GM12878 (cell line): Measurements from ENCODE around the gene RCE1. TPM values are rescaled to one million over a fixed set of nuclear protein-coding genes. Genes with fewer than 3 reads are reported as not detected.
A peak's percentile ranks its signal among the peaks of the same experiment; 100 is the strongest.

Experiments
- ATF3 ChIP-seq: IDR thresholded peaks from 2 replicates; pipeline ENCODE4 v1.6.1; 2011; ENCODE audit warnings: low read depth, mild to moderate bottlenecking, low read length, moderate library complexity, borderline replicate concordance; ENCODE audit errors: extremely low read depth
- ATF7 ChIP-seq: fragments of 450-650 bp; IDR thresholded peaks from 2 replicates; pipeline ENCODE4 v1.6.1; 2016; ENCODE audit warnings: low read depth, mild to moderate bottlenecking
- BACH1 ChIP-seq: fragments of 450-650 bp; IDR thresholded peaks from 2 replicates; pipeline ENCODE4 v1.6.1; 2017; ENCODE audit warnings: mild to moderate bottlenecking, borderline replicate concordance
- EGR1 ChIP-seq, 2 experiments: IDR thresholded peaks; 1 replicate in 1 of 2; 2 replicates in 1 of 2; pipeline ENCODE4 v1.6.1; 2011 to 2012; ENCODE audit warnings: low read depth in 2 of 2, low read length in 2 of 2, borderline replicate concordance in 1 of 2, mild to moderate bottlenecking in 1 of 2, moderate library complexity in 1 of 2
- EP300 ChIP-seq, 2 experiments: fragments of 150-350 bp in 1 of 2; IDR thresholded peaks; 2 replicates each; pipeline ENCODE4 v1.6.1; 2011 to 2012; ENCODE audit warnings: low read depth in 2 of 2, low read length in 2 of 2, borderline replicate concordance in 1 of 2, improper control_type of control experiment in 1 of 2, inconsistent platforms in 1 of 2; ENCODE audit not compliant: control insufficient read depth in 1 of 2
- KAT2A ChIP-seq: conservative IDR thresholded peaks from 2 replicates; pipeline ENCODE4 v1.6.1; 2011; ENCODE audit warnings: low read depth, low read length; ENCODE audit not compliant: control insufficient read depth
- LARP7 ChIP-seq: fragments of 450-650 bp; IDR thresholded peaks from 2 replicates; pipeline ENCODE4 v1.6.1; 2017; ENCODE audit warnings: mild to moderate bottlenecking
- MTA3 ChIP-seq: IDR thresholded peaks from 2 replicates; pipeline ENCODE4 v1.6.1; 2012; ENCODE audit warnings: low read length, inconsistent platforms, borderline replicate concordance
- NKRF ChIP-seq: fragments of 450-650 bp; conservative IDR thresholded peaks from 2 replicates; pipeline ENCODE4 v1.6.1; 2017; ENCODE audit warnings: mild to moderate bottlenecking, moderate library complexity
- NR2C2 ChIP-seq: IDR thresholded peaks from 2 replicates; pipeline ENCODE4 v1.6.1; 2011; ENCODE audit warnings: borderline replicate concordance, low read depth; ENCODE audit not compliant: control insufficient read depth, insufficient read length
- RAD51 ChIP-seq: fragments of 450-650 bp; IDR thresholded peaks from 2 replicates; pipeline ENCODE4 v1.6.1; 2016; ENCODE audit warnings: moderate library complexity, mild to moderate bottlenecking, inconsistent platforms
- STAT3 ChIP-seq: IDR thresholded peaks from 2 replicates; pipeline ENCODE4 v1.6.1; 2011; ENCODE audit warnings: low read depth, low read length, improper control_type of control experiment
- ZNF274 ChIP-seq: IDR thresholded peaks from one replicate; pipeline ENCODE4 v1.8.0; 2011; ENCODE audit not compliant: insufficient read length, insufficient read depth
- polyA plus RNA-seq, 11 experiments: library from polyadenylated mRNA; depleted of rRNA in 4 of 11; unstranded in 6 of 11; stranded (reverse) in 5 of 11; fragments of >200 nt; fragmentation: Nextera tagmentation in 4 of 11; fragmentation: Illumina TruSeq in 1 of 11; extraction: Ambion mirVana in 4 of 11; extraction: Trizol in 1 of 11; gene quantifications; 1 replicate in 1 of 11; 2 replicates in 10 of 11; pipeline versions ENCODE4 v1.2.1 to v1.2.3, GENCODE V29; 2011 to 2016; ENCODE audit warnings: inconsistent platforms in 2 of 11, missing spikeins in 2 of 11, low read depth in 1 of 11
- total RNA-seq, 4 experiments: library from RNA; depleted of rRNA in 3 of 4; stranded (reverse); fragments of >200 nt in 3 of 4; fragmentation: Illumina TruSeq in 1 of 4; extraction: Trizol in 1 of 4; gene quantifications; 2 replicates each; pipeline versions ENCODE4 v1.2.1 to v1.2.3, GENCODE V29; 2013 to 2021
- TF ChIP-seq, protein P1 (sequence below), 3 experiments: IDR thresholded peaks in 2 of 3; conservative IDR thresholded peaks in 1 of 3; 2 replicates each; pipeline ENCODE4 v1.5.1; 2011; ENCODE audit warnings: low read depth in 3 of 3, low read length in 3 of 3, mild to moderate bottlenecking in 3 of 3, control low read depth in 2 of 3, moderate library complexity in 2 of 3, inconsistent platforms in 1 of 3, mixed read lengths in 1 of 3; ENCODE audit not compliant: control insufficient read depth in 2 of 3, insufficient read depth in 1 of 3; ENCODE audit errors: extremely low read depth in 1 of 3
- TF ChIP-seq, protein P2 (sequence below): fragments of 450-650 bp; IDR thresholded peaks from 2 replicates; pipeline ENCODE4 v1.6.1; 2017; ENCODE audit warnings: antibody characterized with exemption, mild to moderate bottlenecking, moderate library complexity
- TF ChIP-seq, protein P3 (sequence below): IDR thresholded peaks from 2 replicates; pipeline ENCODE4 v1.6.1; 2011; ENCODE audit warnings: borderline replicate concordance, low read depth, mild to moderate bottlenecking, moderate library complexity, low read length; ENCODE audit not compliant: insufficient read depth, poor library complexity, severe bottlenecking
- TF ChIP-seq, protein P4 (sequence below): fragments of 450-650 bp; IDR thresholded peaks from 2 replicates; pipeline ENCODE4 v1.6.1; 2016; ENCODE audit warnings: mild to moderate bottlenecking

Gene RCE1
- total and polyA plus RNA-seq, 10 of the 15 experiments (the other 5 are each of a cell fraction or from before 2014, with no cell fraction given): 0.79 to 32.9 (median 16.4) TPM

DNA sequence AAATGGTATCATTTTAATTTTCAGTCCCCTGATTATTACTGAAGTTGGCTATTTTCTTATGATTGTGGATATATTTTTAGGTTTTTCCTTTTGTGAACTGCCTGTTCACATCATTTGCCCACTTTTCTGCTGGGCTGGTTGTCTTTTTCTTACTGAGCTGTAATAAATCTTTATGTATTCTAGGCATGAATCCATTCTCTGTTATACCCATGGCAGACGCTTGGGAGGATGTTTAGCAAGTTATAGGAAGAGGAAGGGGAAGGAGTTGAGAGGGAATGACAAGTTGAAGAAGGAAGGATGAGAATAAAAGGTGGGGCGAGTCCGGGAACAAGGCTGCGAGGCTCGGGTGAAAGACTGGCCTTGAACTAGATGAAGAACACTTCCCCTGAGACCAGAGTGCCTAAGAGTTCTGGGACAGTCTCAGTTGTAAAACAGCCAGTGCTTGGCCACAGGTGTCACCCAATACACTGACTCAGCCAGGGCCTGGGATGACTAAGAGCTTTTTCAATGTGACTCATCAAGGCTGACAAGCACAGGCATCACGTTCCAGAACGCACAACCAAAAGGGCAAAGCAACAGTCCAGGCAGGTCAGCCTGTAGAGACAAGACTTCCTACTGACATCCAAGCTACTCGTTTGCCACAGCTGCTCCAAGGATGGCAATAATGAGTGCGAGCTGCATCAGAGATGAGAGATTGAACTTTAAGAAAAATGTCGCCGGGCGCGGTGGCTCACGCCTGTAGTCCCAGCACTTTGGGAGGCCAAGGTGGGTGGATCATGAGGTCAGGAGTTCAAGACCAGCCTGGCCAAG lies 48.8 kb downstream of the RCE1 start (continued):
- no peak for TF ChIP-seq ZNF274
- TF ChIP-seq EP300 (IDR thresholded peaks at IDR 0.05; ENCODE audit: borderline replicate concordance in 1 of 2, control insufficient read depth in 1 of 2, low read depth in 2 of 2, low read length in 2 of 2): peak; percentile 68 to 73; a peak in 2 of 4 replicates
- no peak; the same call in 1 of the 2 replicates for TF ChIP-seq MTA3
- no peak for TF ChIP-seq ATF3
- no peak for TF ChIP-seq NR2C2
- TF ChIP-seq RAD51: no peak
- TF ChIP-seq NKRF: no peak
- TF ChIP-seq LARP7: no peak
- no peak for TF ChIP-seq KAT2A
- peak; percentile 99 for TF ChIP-seq BACH1
- TF ChIP-seq, protein P1, sequence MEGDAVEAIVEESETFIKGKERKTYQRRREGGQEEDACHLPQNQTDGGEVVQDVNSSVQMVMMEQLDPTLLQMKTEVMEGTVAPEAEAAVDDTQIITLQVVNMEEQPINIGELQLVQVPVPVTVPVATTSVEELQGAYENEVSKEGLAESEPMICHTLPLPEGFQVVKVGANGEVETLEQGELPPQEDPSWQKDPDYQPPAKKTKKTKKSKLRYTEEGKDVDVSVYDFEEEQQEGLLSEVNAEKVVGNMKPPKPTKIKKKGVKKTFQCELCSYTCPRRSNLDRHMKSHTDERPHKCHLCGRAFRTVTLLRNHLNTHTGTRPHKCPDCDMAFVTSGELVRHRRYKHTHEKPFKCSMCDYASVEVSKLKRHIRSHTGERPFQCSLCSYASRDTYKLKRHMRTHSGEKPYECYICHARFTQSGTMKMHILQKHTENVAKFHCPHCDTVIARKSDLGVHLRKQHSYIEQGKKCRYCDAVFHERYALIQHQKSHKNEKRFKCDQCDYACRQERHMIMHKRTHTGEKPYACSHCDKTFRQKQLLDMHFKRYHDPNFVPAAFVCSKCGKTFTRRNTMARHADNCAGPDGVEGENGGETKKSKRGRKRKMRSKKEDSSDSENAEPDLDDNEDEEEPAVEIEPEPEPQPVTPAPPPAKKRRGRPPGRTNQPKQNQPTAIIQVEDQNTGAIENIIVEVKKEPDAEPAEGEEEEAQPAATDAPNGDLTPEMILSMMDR (IDR thresholded peaks at IDR 0.05 in 2 of 3, conservative IDR thresholded peaks at IDR 0.05 in 1 of 3; ENCODE audit: control insufficient read depth in 2 of 3, extremely low read depth in 1 of 3, insufficient read depth in 1 of 3, low read depth in 3 of 3, low read length in 3 of 3): 0 out of 6 replicates have a peak, but pooled peaks of 1 of the 3 experiments have one; percentile 8
- TF ChIP-seq, protein P2, sequence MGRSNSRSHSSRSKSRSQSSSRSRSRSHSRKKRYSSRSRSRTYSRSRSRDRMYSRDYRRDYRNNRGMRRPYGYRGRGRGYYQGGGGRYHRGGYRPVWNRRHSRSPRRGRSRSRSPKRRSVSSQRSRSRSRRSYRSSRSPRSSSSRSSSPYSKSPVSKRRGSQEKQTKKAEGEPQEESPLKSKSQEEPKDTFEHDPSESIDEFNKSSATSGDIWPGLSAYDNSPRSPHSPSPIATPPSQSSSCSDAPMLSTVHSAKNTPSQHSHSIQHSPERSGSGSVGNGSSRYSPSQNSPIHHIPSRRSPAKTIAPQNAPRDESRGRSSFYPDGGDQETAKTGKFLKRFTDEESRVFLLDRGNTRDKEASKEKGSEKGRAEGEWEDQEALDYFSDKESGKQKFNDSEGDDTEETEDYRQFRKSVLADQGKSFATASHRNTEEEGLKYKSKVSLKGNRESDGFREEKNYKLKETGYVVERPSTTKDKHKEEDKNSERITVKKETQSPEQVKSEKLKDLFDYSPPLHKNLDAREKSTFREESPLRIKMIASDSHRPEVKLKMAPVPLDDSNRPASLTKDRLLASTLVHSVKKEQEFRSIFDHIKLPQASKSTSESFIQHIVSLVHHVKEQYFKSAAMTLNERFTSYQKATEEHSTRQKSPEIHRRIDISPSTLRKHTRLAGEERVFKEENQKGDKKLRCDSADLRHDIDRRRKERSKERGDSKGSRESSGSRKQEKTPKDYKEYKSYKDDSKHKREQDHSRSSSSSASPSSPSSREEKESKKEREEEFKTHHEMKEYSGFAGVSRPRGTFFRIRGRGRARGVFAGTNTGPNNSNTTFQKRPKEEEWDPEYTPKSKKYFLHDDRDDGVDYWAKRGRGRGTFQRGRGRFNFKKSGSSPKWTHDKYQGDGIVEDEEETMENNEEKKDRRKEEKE: no peak
- TF ChIP-seq ATF7: peak; percentile 61; the same call in 1 of the 2 replicates
- TF ChIP-seq, protein P3, sequence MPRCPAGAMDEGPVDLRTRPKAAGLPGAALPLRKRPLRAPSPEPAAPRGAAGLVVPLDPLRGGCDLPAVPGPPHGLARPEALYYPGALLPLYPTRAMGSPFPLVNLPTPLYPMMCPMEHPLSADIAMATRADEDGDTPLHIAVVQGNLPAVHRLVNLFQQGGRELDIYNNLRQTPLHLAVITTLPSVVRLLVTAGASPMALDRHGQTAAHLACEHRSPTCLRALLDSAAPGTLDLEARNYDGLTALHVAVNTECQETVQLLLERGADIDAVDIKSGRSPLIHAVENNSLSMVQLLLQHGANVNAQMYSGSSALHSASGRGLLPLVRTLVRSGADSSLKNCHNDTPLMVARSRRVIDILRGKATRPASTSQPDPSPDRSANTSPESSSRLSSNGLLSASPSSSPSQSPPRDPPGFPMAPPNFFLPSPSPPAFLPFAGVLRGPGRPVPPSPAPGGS: peak; percentile 96
- TF ChIP-seq, protein P4, sequence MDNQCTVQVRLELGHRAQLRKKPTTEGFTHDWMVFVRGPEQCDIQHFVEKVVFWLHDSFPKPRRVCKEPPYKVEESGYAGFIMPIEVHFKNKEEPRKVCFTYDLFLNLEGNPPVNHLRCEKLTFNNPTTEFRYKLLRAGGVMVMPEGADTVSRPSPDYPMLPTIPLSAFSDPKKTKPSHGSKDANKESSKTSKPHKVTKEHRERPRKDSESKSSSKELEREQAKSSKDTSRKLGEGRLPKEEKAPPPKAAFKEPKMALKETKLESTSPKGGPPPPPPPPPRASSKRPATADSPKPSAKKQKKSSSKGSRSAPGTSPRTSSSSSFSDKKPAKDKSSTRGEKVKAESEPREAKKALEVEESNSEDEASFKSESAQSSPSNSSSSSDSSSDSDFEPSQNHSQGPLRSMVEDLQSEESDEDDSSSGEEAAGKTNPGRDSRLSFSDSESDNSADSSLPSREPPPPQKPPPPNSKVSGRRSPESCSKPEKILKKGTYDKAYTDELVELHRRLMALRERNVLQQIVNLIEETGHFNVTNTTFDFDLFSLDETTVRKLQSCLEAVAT: no peak
- TF ChIP-seq EGR1 (IDR thresholded peaks at IDR 0.05; ENCODE audit: borderline replicate concordance in 1 of 2, low read depth in 2 of 2, low read length in 2 of 2): no peak
- no peak for TF ChIP-seq STAT3
